Tibial artery (tissue), 4 donors: ENCODE data around the gene TNFRSF6B.

Experiments
- DNase-seq, 2 donors: peaks; one replicate each; pipeline ENCODE4 v3.0.0-alpha.2; 2019
- H3K27ac ChIP-seq, 2 donors: fragments of 200-600 bp; sonication (generic) in 1 of 2; 1 replicate in 1 of 2; 2 replicates in 1 of 2; pipeline ENCODE4 v1.5.1; 2018 to 2019; ENCODE audit warnings: mild to moderate bottlenecking in 1 of 2
- H3K27me3 ChIP-seq, 2 donors: fragments of 200-600 bp; sonication (generic) in 1 of 2; one replicate each; pipeline versions ENCODE4 v1.5.1 to v1.6.0; 2016 to 2019
- H3K36me3 ChIP-seq, 3 donors: fragments of 200-600 bp; sonication (generic) in 2 of 3; one replicate each; pipeline ENCODE4 v1.5.1; 2016 to 2019; ENCODE audit warnings: mild to moderate bottlenecking in 2 of 3
- H3K4me1 ChIP-seq, 4 donors: fragments of 200-600 bp; sonication (generic) in 2 of 4; 1 replicate in 3 of 4; 2 replicates in 1 of 4; pipeline ENCODE4 v1.5.1; 2016 to 2019
- H3K4me3 ChIP-seq, 2 donors: fragments of 200-600 bp; sonication (generic) in 1 of 2; 1 replicate in 1 of 2; 2 replicates in 1 of 2; pipeline ENCODE4 v1.5.1; 2018 to 2019; ENCODE audit warnings: mild to moderate bottlenecking in 2 of 2
- H3K9me3 ChIP-seq, 3 donors: fragments of 200-600 bp; sonication (generic) in 1 of 3; one replicate each; pipeline ENCODE4 v1.5.1; 2016 to 2019
- CTCF ChIP-seq, 2 experiments: fragments of 200-600 bp in 1 of 2; fragments of 450-650 bp in 1 of 2; IDR thresholded peaks; one replicate each; pipeline ENCODE4 v1.5.1; 2017 to 2019; ENCODE audit warnings: antibody characterized with exemption in 2 of 2, mild to moderate bottlenecking in 1 of 2, moderate library complexity in 1 of 2
- intact Hi-C: fragments of 100-400 bp; cut with DNase I; formaldehyde crosslinking; loops from one replicate; pipeline ENCODE4 v1.15.0; 2023; ENCODE audit warnings: low total_unique reads

Gene TNFRSF6B

GRCh38 chr20:63660622-63661021 is 35.8 kb upstream of the TNFRSF6B start:
- Histone ChIP-seq H3K27me3 (no peaks in the 10 kb centered on the region), H3K4me1 (peaks cover 0 to 30% (median 21%) of the 10 kb centered on the region in 4 donors), H3K36me3 (peaks cover 0 to 55% (median 35%) of the 10 kb centered on the region in 3 donors), H3K27ac (no peak overlapping the region), H3K4me3 (no peak overlapping the region), H3K9me3 (no peaks in the 10 kb centered on the region)
- intact Hi-C loops = no loop called here
- DNase-seq = no peak
- TF ChIP-seq CTCF (IDR thresholded peaks at IDR 0.05) = no peak

DNA sequence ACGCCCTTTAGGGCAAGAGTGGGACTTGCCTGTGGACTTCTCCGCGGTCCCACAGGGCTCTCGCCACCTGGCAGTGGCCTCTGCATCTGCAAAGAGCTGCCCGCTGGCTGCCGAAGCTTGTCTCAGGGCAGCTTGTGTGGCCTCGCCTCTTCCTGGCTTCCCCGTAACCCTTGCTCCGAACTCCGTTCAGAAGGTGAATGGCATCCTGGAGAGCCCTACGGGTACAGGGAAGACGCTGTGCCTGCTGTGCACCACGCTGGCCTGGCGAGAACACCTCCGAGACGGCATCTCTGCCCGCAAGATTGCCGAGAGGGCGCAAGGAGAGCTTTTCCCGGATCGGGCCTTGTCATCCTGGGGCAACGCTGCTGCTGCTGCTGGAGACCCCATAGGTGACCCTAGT is 35.3 kb upstream of the TNFRSF6B start:
- no peak for TF ChIP-seq CTCF (IDR thresholded peaks at IDR 0.05)
- Histone ChIP-seq H3K4me3 (no peak overlapping the region), H3K27ac (no peak overlapping the region), H3K36me3 (peaks cover 0 to 59% (median 40%) of the 10 kb centered on the region in 3 donors), H3K9me3 (no peaks in the 10 kb centered on the region), H3K27me3 (no peaks in the 10 kb centered on the region), H3K4me1 (peaks cover 0 to 30% (median 21%) of the 10 kb centered on the region in 4 donors)
- no peak for DNase-seq
- intact Hi-C loops = no loop called here

- DNase-seq = no peak
- no peak for TF ChIP-seq CTCF (IDR thresholded peaks at IDR 0.05)
- no peaks in the 10 kb centered on the region for H3K9me3 ChIP-seq
- H3K4me3 ChIP-seq = no peak overlapping the region
- H3K36me3 ChIP-seq = peaks cover 3 to 70% (median 50%) of the 10 kb centered on the region in 3 donors
- intact Hi-C loops = no loop called here
- H3K27me3 ChIP-seq = no peaks in the 10 kb centered on the region
- peaks cover 0 to 26% (median 18%) of the 10 kb centered on the region in 4 donors for H3K4me1 ChIP-seq
- no peak overlapping the region for H3K27ac ChIP-seq
Measured at GRCh38 chr20:63661959-63662812, 34.3 kb upstream of the TNFRSF6B start.

- no peak for DNase-seq
- peaks cover 9 to 76% (median 56%) of the 10 kb centered on the region in 3 donors for H3K36me3 ChIP-seq
- no peak for TF ChIP-seq CTCF (IDR thresholded peaks at IDR 0.05)
- no peak overlapping the region for H3K27ac ChIP-seq
- no peaks in the 10 kb centered on the region for H3K9me3 ChIP-seq
- H3K27me3 ChIP-seq = no peaks in the 10 kb centered on the region
- H3K4me1 ChIP-seq = peaks cover 0 to 20% (median 12%) of the 10 kb centered on the region in 4 donors
- intact Hi-C loops = no loop called here
- H3K4me3 ChIP-seq = no peak overlapping the region
Measured at GRCh38 chr20:63662813-63663189, 33.7 kb upstream of the TNFRSF6B start.

DNA sequence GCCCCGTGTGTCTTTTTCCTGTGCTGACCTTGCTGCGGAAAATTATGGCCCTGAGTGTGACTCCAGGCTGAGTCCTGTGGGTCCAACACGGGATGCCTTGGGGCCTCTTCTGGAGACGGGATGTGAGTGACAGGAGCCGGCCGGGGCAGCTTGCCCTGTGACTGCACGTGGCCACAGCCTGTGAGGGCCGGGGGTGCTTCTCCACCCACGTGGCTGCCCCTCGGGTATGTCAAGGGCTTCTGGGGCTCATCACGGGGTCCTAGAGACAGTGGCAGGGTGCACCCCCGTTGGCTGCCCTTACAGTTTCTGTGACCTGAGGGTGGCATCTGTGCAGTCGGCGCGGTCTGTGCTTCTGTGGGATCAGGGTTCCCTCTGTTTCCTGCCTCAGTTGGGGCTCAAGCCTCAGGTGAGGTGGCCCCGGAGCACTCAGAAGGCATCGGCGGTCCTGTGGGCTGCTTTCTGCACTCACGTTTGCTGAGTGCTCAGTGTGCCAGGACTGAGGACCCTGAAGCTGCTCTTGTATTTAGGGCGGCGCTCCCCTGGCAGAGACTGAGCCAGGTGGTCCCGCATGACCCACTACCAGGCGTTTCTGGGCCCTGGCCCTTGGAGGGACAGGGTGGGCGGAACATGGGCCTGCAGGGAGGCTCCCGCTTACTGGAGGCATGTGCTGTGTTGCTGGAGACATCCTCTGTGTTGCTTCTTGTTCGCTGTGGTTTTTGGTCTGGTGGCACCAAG is 33.0 kb upstream of the TNFRSF6B start:
- no peak for DNase-seq
- no peak overlapping the region for H3K4me3 ChIP-seq
- H3K27ac ChIP-seq = no peak overlapping the region
- H3K36me3 ChIP-seq = peaks cover 16 to 83% (median 63%) of the 10 kb centered on the region in 3 donors
- no peaks in the 10 kb centered on the region for H3K27me3 ChIP-seq
- intact Hi-C loops = no loop called here
- TF ChIP-seq CTCF (IDR thresholded peaks at IDR 0.05) = no peak
- peaks cover 0 to 19% (median 11%) of the 10 kb centered on the region in 4 donors for H3K4me1 ChIP-seq
- H3K9me3 ChIP-seq = no peaks in the 10 kb centered on the region
